ENCODE measurements around the gene HCAR3.
A peak's percentile ranks its signal among the peaks of the same experiment; 100 is the strongest.
"Not testable (repeated sequence)": the region's sequence is repeated elsewhere in the genome, so short reads cannot be mapped to it uniquely, and the experiment has no call there.

The HCAR3 gene

GRCh38 chr12:122721057-122721545 lies 4.5 kb upstream of the HCAR3 start:
- no peak for DNase-seq

GRCh38 chr12:122715211-122715610 lies 1.4 kb downstream of the HCAR3 start:
- not testable (repeated sequence) for DNase-seq

DNA sequence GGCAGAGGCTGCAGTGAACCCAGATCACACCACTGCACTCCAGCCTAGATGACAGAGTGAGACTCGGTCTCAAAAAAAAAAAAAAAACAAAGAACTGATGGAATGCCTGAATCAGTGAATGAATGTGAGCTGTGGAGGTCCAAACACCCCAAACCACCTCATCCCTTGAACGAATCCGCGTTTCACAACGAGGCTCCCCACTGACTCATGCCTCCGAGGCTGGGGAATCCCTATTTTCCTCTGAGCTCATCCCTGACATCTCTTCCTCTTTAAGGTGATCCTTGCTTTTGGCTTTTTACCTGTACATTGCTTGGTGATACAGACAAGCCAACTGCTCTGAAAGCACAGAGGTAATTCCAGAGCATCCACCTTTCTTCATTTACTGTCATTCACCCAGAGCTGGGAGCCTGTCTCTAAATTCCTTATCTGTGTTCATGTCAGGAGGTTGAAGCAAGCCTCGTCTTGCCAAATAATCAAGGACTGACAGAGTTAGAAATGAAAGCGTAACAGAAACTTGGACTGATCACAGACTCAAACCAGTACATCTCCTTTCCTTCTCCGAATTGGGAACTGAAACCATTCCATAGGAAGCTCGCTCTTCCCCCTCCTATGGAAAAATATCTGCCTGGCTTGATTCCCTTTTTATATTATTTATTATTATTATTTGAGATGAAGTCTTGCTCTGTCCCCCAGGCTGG lies 3.0 kb downstream of the HCAR3 start:
- not testable (repeated sequence) for DNase-seq

GRCh38 chr12:122711266-122711665 lies 5.3 kb downstream of the HCAR3 start:
- not testable (repeated sequence) for DNase-seq

DNA sequence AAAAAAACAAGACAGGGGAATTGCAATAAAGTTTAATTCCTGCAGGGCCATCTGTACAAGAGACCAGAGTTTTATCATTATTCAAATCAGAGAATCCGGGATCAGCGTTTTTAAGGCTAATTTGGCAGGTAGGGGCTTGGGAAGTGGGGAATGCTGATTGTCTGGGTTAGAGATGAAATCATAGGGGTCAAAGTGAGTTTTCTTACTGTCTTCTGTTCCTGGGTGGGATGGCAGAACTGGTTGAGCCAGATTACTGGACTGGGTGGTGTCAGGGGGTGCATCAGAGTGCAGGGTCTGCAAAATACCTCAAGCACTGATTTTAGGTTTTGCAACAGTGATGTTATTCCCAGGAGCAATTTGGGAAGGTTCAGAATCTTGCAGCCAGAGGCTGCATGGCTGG lies 6.3 kb downstream of the HCAR3 start:
- not testable (repeated sequence) for DNase-seq

DNA sequence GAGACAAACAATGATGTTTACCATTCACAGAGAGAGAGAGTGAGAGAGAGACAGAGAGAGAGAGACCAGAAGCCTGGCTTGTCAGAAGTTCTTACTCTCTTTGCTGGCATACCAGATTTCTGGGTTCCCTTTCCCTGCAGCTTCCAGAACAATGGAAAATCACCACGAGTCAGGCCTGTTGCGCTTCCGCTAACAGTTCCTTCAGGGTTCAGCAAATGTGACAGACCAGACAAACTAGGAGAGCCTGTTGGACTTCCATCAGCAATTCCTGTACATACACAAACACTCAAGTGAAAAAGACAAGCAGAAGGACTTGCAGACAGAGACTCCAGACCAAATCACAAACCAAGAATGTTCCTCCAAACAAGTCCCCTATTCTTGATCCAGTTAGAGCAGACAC lies 7.3 kb downstream of the HCAR3 start:
- not testable (repeated sequence) for DNase-seq

GRCh38 chr12:122703841-122704240 lies 12.8 kb downstream of the HCAR3 start:
- not testable (repeated sequence) for DNase-seq

GRCh38 chr12:122702890-122703611 lies 13.6 kb downstream of the HCAR3 start, which contains the start of gene HCAR2:
TSS of gene HCAR2 (minus strand) at chr12:122703357. CDS start at chr12:122703283, 74 bp downstream.
- not testable (repeated sequence) for DNase-seq

- not testable (repeated sequence) for DNase-seq
These were observed 15.1 kb downstream of the HCAR3 start for GRCh38 chr12:122701481-122701880.

- not testable (repeated sequence) for DNase-seq
These were observed 16.4 kb downstream of the HCAR3 start for GRCh38 chr12:122700038-122700710.

- not testable (repeated sequence) for DNase-seq
These were observed 19.7 kb downstream of the HCAR3 start for GRCh38 chr12:122696922-122697321.

DNA sequence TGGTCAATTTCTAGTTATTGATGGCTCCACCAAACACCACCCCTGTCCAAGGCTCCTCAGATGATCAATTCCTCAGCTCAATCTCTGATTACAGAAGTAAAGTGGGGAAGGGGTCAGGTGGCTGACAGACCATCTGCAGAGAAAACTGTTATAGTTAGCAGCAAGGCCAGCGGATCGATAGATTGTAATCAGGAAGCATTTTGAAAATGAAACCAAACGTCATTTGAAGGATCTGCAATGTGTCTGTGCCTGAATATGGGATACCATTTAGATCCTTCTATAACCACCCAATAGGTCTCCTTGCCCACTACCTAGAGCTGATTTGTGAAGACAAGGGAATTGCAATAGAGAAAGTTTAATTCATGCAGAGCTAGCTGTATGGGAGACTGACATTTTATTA lies 25.0 kb downstream of the HCAR3 start:
- DNase-seq = no peak

GRCh38 chr12:122688291-122688690 lies 28.3 kb downstream of the HCAR3 start:
- DNase-seq = no peak

- no peak for DNase-seq
These were observed 29.5 kb downstream of the HCAR3 start for GRCh38 chr12:122687086-122687485.

DNA sequence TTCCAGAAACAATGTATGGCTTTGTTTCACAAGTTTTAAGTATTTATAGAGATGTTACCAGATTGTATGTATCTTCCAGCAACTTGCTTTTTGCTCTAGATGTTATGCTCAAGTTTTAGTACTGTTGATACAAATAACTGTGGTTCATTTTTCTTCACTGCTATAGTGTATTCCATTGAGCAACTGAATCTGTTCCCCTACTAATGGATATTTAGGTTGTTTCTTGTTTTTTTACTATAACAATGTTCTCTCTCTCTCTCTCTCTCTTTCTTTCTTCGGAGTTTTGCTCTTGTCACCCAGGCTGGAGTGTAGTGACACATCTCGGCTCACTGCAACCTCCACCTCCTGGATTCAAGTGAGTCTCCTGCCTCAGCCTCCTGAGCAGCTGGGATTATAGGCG lies 30.1 kb downstream of the HCAR3 start:
- no peak for DNase-seq

GRCh38 chr12:122684297-122684813 lies 32.3 kb downstream of the HCAR3 start:
- DNase-seq = no peak

DNA sequence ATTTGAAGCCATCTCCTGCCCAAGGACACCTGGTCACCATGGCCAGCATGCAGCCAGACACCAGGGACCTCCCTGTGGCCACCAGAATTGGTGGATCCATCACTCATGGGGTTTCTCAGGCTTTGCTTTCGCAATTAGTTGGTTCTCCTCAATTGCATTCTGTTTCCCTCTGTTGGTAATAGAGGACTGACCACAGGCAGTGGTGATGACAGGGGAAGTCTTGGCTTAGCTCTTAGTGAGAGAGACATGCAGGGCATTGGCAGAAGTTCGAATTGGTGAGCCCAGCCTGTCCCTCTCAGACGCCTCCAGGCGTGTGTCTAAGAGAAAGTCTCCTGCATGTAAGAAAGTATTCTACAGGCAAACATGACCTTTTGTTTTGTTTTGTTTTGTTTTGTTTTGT lies 34.8 kb downstream of the HCAR3 start:
- DNase-seq = no peak

- DNase-seq = not testable (repeated sequence)
These were observed 35.6 kb downstream of the HCAR3 start for GRCh38 chr12:122680989-122681388.

DNA sequence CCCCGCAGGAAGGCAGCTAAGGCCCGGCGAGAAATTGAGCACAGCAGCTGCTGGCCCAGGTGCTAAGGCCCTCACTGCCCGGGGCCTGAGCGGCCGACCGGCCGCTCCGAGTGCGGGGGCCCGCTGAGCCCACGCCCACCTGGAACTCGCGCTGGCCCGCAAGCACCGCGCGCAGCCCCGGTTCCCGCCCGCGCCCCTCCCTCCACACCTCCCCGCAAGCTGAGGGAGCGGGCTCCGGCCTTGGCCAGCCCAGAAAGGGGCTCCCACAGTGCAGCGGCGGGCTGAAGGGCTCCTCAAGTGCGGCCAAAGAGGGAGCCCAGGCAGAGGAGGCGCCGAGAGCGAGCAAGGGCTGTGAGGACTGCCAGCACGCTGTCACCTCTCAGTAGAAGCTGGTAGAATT lies 39.8 kb downstream of the HCAR3 start:
- not testable (repeated sequence) for DNase-seq

DNA sequence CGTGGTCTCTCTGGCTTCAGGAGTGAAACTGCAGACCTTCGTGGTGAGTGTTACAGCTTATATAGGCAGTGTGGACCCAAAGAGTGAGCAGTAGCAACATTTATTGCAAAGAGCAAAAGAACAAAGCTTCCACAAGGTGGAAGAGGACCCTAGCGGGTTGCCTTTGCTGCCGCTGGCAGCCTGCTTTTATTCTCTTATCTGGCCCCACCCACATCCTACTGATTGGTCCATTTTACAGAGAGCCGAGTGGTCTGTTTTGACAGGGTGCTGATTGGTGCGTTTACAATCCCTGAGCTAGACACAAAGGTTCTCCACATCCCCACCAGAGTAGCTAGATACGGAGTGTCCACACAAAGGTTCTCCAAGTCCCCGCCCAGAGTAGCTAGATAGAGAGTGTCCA lies 40.6 kb downstream of the HCAR3 start:
- DNase-seq = not testable (repeated sequence)

DNA sequence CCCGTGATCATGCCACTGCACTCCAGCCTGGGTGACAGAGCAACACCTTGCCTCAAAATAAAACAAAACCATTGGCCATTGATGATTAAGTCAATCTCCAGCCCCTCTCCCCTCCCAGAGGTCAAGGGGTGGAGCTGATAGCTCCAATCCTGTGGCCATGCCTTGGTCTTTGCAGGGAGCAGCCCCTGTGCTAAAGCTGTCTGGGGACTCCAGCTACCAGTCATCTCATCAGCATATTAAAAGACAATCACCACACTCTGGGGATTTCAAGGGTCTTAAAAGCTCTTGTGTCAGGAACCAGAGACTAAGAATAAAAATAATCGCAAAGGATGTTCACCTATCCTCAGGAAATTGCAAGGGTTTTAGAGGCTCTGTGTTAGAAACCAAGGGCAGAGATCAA lies 44.1 kb downstream of the HCAR3 start:
- DNase-seq = no peak

- no peak for DNase-seq
These were observed 47.1 kb downstream of the HCAR3 start for GRCh38 chr12:122669397-122670070.

DNA sequence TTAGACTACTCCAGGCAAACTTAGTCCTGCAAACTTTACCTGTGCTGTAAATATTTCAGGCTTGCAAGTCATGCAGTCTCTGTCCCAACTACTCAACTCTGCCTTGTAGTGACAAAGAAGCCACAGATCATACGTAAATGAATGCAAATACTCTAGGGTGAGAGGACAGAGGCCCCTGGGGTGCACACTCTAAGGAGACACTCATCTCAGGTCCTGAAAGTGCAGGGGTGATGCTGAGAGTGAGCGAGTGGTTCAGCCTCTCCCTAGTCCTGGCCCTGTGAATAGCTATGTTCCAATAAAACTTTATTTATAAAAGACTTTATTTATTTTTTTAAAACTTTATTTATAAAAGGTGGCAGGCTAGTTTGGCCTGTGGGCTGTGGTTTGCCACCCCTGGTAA lies 48.3 kb downstream of the HCAR3 start:
- DNase-seq = peak; percentile 15
